COLO668 (cell line): Measurements from ENCODE around the gene ERCC6.

ENCODE experiments used
- DNase-seq: peaks from one replicate; lab custom pipeline; 2025; ENCODE audit not compliant: unreplicated experiment; lab: John Stamatoyannopoulos, UW

Gene ERCC6

GRCh38 chr10:49538381-49539319, at the start of gene ERCC6:
Gene ERCC6, minus strand, starts transcription at chr10:49539121.
- DNase-seq = peak; percentile 93

- DNase-seq = no peak
Observed at GRCh38 chr10:49587981-49588380, 49.1 kb upstream of the ERCC6 start.

GRCh38 chr10:49585387-49585786, 46.5 kb upstream of the ERCC6 start:
- no peak for DNase-seq

GRCh38 chr10:49579621-49580020, 40.7 kb upstream of the ERCC6 start:
- DNase-seq = no peak

GRCh38 chr10:49578392-49578791, 39.5 kb upstream of the ERCC6 start:
- DNase-seq = no peak

- DNase-seq = no peak
Observed at GRCh38 chr10:49577182-49577925, 38.4 kb upstream of the ERCC6 start.

GRCh38 chr10:49575489-49576072, 36.7 kb upstream of the ERCC6 start:
- no peak for DNase-seq

GRCh38 chr10:49572594-49573114, 33.7 kb upstream of the ERCC6 start:
- DNase-seq = no peak

- DNase-seq = no peak
Observed at GRCh38 chr10:49571388-49571787, 32.5 kb upstream of the ERCC6 start.

GRCh38 chr10:49569031-49569631, 30.2 kb upstream of the ERCC6 start:
- no peak for DNase-seq

- DNase-seq = no peak
Observed at GRCh38 chr10:49568235-49568634, 29.3 kb upstream of the ERCC6 start.

- DNase-seq = no peak
Observed at GRCh38 chr10:49567810-49568209, 28.9 kb upstream of the ERCC6 start.

- no peak for DNase-seq
Observed at GRCh38 chr10:49564461-49565009, 25.6 kb upstream of the ERCC6 start.

- no peak for DNase-seq
Observed at GRCh38 chr10:49562893-49563292, 24.0 kb upstream of the ERCC6 start.

- DNase-seq = no peak
Observed at GRCh38 chr10:49560526-49560925, 21.6 kb upstream of the ERCC6 start.

- no peak for DNase-seq
Observed at GRCh38 chr10:49559476-49559875, 20.6 kb upstream of the ERCC6 start.

GRCh38 chr10:49558190-49558589, 19.3 kb upstream of the ERCC6 start:
- no peak for DNase-seq

GRCh38 chr10:49557681-49558080, 18.8 kb upstream of the ERCC6 start:
- DNase-seq = no peak

GRCh38 chr10:49556723-49557122, 17.8 kb upstream of the ERCC6 start:
- DNase-seq = no peak

- no peak for DNase-seq
Observed at GRCh38 chr10:49552277-49552676, 13.4 kb upstream of the ERCC6 start.

- DNase-seq = no peak
Observed at GRCh38 chr10:49550563-49550962, 11.6 kb upstream of the ERCC6 start.
